Measurements from ENCODE around the gene DIAPH1. TPM values are rescaled to one million over a fixed set of nuclear protein-coding genes. Genes with fewer than 3 reads are reported as not detected.

DIAPH1 gene
- total RNA-seq, 1 experiment from 2014 or later: 142 TPM

GRCh38 chr5:141486091-141486490 is 132.7 kb downstream of the DIAPH1 start:
- Histone ChIP-seq H3K9me3 (ENCODE audit: control insufficient read depth in 1 of 2, insufficient read depth in 1 of 2, low read depth in 1 of 2, low read length in 2 of 2) (no peaks in the 10 kb centered on the region), H3K27me3 (ENCODE audit: insufficient read depth, low read length) (no peaks in the 10 kb centered on the region), H2AFZ (ENCODE audit: low read depth, low read length, poor library complexity, severe bottlenecking) (no peak overlapping the region), H3K4me2 (ENCODE audit: low read length) (no peak overlapping the region), H3K4me1 (ENCODE audit: control insufficient read depth in 1 of 2, insufficient read depth in 2 of 2, low read length in 2 of 2) (no peaks in the 10 kb centered on the region), H3K4me3 (replicated peaks in 1 of 2; ENCODE audit: low read depth in 1 of 2, low read length in 2 of 2) (no peak overlapping the region), H3K9ac (ENCODE audit: low read length) (no peak overlapping the region), H3K79me2 (ENCODE audit: insufficient read depth, low read length) (no peaks in the 10 kb centered on the region), H4K20me1 (ENCODE audit: insufficient read depth) (no peaks in the 10 kb centered on the region), H3K27ac (ENCODE audit: low read depth, low read length) (no peak overlapping the region), H3K36me3 (ENCODE audit: control insufficient read depth in 1 of 2, insufficient read depth in 2 of 2, low read length in 2 of 2) (no peaks in the 10 kb centered on the region), H3K9me2 (ENCODE audit: insufficient read depth) (no peaks in the 10 kb centered on the region)
- ChIA-PET POLR2A (no interaction called here), CTCF (no interaction called here), RAD21 (ENCODE audit: low non-redundant PET in 1 of 2, low total read pairs in 2 of 2, uncharacterized antibody in 2 of 2, unreplicated experiment in 2 of 2) (no interaction called here)
- ATAC-seq: no peak
- intact Hi-C loops (cut with micrococcal nuclease): no loop called here
- TF ChIP-seq ZFX (IDR thresholded peaks at IDR 0.05) (no peak), JUND (IDR thresholded peaks at IDR 0.05) (no peak), CTCF (IDR thresholded peaks at IDR 0.05 in 2 of 3, conservative IDR thresholded peaks at IDR 0.05 in 1 of 3; ENCODE audit: borderline replicate concordance in 1 of 3, insufficient read depth in 1 of 3, low read depth in 2 of 3, low read length in 2 of 3) (no peak)
- no TSS peak for BruUV-seq (replicated peaks)
- no peak for DNase-seq (ENCODE audit: low read depth, low spot score)

GRCh38 chr5:141485321-141486055 is 133.3 kb downstream of the DIAPH1 start:
- ATAC-seq (no peak), DNase-seq (ENCODE audit: low read depth, low spot score) (no peak)
- Histone ChIP-seq H3K4me1 (ENCODE audit: control insufficient read depth in 1 of 2, insufficient read depth in 2 of 2, low read length in 2 of 2) (no peaks in the 10 kb centered on the region), H3K9me3 (ENCODE audit: control insufficient read depth in 1 of 2, insufficient read depth in 1 of 2, low read depth in 1 of 2, low read length in 2 of 2) (no peaks in the 10 kb centered on the region), H3K79me2 (ENCODE audit: insufficient read depth, low read length) (no peaks in the 10 kb centered on the region), H3K9me2 (ENCODE audit: insufficient read depth) (no peaks in the 10 kb centered on the region), H3K36me3 (ENCODE audit: control insufficient read depth in 1 of 2, insufficient read depth in 2 of 2, low read length in 2 of 2) (no peaks in the 10 kb centered on the region), H3K9ac (ENCODE audit: low read length) (no peak overlapping the region), H3K27ac (ENCODE audit: low read depth, low read length) (no peak overlapping the region), H3K4me2 (ENCODE audit: low read length) (no peak overlapping the region), H3K4me3 (replicated peaks in 1 of 2; ENCODE audit: low read depth in 1 of 2, low read length in 2 of 2) (no peak overlapping the region), H2AFZ (ENCODE audit: low read depth, low read length, poor library complexity, severe bottlenecking) (no peak overlapping the region), H3K27me3 (ENCODE audit: insufficient read depth, low read length) (no peaks in the 10 kb centered on the region), H4K20me1 (ENCODE audit: insufficient read depth) (no peaks in the 10 kb centered on the region)
- ChIA-PET RAD21 (ENCODE audit: low non-redundant PET in 1 of 2, low total read pairs in 2 of 2, uncharacterized antibody in 2 of 2, unreplicated experiment in 2 of 2) (no interaction called here), CTCF (no interaction called here), POLR2A (no interaction called here)
- BruUV-seq (replicated peaks): no TSS peak
- intact Hi-C loops (cut with micrococcal nuclease): no loop called here
- TF ChIP-seq CTCF (IDR thresholded peaks at IDR 0.05 in 2 of 3, conservative IDR thresholded peaks at IDR 0.05 in 1 of 3; ENCODE audit: borderline replicate concordance in 1 of 3, insufficient read depth in 1 of 3, low read depth in 2 of 3, low read length in 2 of 3) (no peak), YY1 (IDR thresholded peaks at IDR 0.05; ENCODE audit: extremely low read depth, insufficient replicate concordance, low read depth, low read length) (no peak), EGR1 (IDR thresholded peaks at IDR 0.05; ENCODE audit: low read depth) (no peak), ATF3 (IDR thresholded peaks at IDR 0.05) (no peak), ZBTB33 (IDR thresholded peaks at IDR 0.05; ENCODE audit: extremely low read depth, insufficient replicate concordance, low read length) (no peak), CBX3 (IDR thresholded peaks at IDR 0.05; ENCODE audit: low read depth) (no peak), EZH2 (IDR thresholded peaks at IDR 0.05) (no peak), SRF (IDR thresholded peaks at IDR 0.05; ENCODE audit: low read depth) (no peak), CEBPB (IDR thresholded peaks at IDR 0.05; ENCODE audit: low read depth) (no peak), MAX (IDR thresholded peaks at IDR 0.05) (no peak), RAD21 (IDR thresholded peaks at IDR 0.05; ENCODE audit: low read depth) (no peak)

All from HCT116 (cell line).